ENCODE measurements around the gene SGPP2.

DNA sequence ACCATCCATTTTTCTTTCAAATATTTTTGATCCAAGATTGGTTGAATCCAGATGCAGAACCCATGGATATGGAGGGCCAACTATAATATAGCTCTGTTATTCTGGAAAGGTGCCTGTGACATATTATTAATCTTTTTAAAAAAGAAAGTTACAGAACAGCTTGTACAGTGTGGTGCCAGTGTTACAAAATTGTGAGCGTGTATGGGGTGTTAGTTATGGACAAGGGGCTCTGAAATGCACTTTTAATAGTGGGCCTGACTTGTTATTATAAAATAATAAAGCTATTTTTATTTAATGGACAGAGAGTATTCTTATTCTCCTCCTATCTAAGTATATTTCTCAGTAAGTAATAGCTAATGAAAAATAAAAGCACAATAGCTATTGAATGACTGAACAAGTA is 120.3 kb downstream of the SGPP2 start:
- TF ChIP-seq, protein P1, sequence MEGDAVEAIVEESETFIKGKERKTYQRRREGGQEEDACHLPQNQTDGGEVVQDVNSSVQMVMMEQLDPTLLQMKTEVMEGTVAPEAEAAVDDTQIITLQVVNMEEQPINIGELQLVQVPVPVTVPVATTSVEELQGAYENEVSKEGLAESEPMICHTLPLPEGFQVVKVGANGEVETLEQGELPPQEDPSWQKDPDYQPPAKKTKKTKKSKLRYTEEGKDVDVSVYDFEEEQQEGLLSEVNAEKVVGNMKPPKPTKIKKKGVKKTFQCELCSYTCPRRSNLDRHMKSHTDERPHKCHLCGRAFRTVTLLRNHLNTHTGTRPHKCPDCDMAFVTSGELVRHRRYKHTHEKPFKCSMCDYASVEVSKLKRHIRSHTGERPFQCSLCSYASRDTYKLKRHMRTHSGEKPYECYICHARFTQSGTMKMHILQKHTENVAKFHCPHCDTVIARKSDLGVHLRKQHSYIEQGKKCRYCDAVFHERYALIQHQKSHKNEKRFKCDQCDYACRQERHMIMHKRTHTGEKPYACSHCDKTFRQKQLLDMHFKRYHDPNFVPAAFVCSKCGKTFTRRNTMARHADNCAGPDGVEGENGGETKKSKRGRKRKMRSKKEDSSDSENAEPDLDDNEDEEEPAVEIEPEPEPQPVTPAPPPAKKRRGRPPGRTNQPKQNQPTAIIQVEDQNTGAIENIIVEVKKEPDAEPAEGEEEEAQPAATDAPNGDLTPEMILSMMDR (IDR thresholded peaks at IDR 0.05) = no peak
- TF ChIP-seq POLR2AphosphoS5 (IDR thresholded peaks at IDR 0.05) (no peak), POLR2A (IDR thresholded peaks at IDR 0.05) (no peak), EP300 (IDR thresholded peaks at IDR 0.05) (no peak)
